ENCODE measurements around the gene NDUFB11.

Gene NDUFB11

GRCh38 chrX:47144626-47145394 is at the start of gene NDUFB11, which contains the start of gene RBM10:
NDUFB11 (minus strand) TSS chrX:47144702; CDS start chrX:47144679, 23 bp downstream.
RBM10 (plus strand) TSS chrX:47145221; CDS start chrX:47147482, 2,261 bp downstream.
- DNase-seq = peak; percentile 75

GRCh38 chrX:47193475-47194193 is 49.1 kb upstream of the NDUFB11 start, which contains the start of gene UBA1:
UBA1 (plus strand) TSS chrX:47193829; CDS start chrX:47198803, 4,974 bp downstream.
- peak; percentile 67 for DNase-seq

- DNase-seq = no peak
These were observed 47.4 kb upstream of the NDUFB11 start for GRCh38 chrX:47191806-47192401.

- DNase-seq = no peak
These were observed 46.8 kb upstream of the NDUFB11 start for GRCh38 chrX:47191331-47191730.

GRCh38 chrX:47190445-47191269 is 46.2 kb upstream of the NDUFB11 start:
- DNase-seq = peak; percentile 54

GRCh38 chrX:47189906-47190305 is 45.4 kb upstream of the NDUFB11 start:
- DNase-seq = no peak

- DNase-seq = no peak
These were observed 42.7 kb upstream of the NDUFB11 start for GRCh38 chrX:47187106-47187677.

- DNase-seq = no peak
These were observed 41.7 kb upstream of the NDUFB11 start for GRCh38 chrX:47186096-47186740.

GRCh38 chrX:47185241-47185640 is 40.7 kb upstream of the NDUFB11 start:
- no peak for DNase-seq

- DNase-seq = no peak
These were observed 40.0 kb upstream of the NDUFB11 start for GRCh38 chrX:47184486-47184885.

GRCh38 chrX:47182106-47182700 is 37.7 kb upstream of the NDUFB11 start:
- DNase-seq = no peak

- DNase-seq = no peak
These were observed 36.8 kb upstream of the NDUFB11 start for GRCh38 chrX:47181301-47181700.

GRCh38 chrX:47180346-47180745 is 35.8 kb upstream of the NDUFB11 start:
- DNase-seq = no peak

GRCh38 chrX:47179928-47180255 is 35.4 kb upstream of the NDUFB11 start:
- no peak for DNase-seq

- no peak for DNase-seq
These were observed 34.9 kb upstream of the NDUFB11 start for GRCh38 chrX:47179221-47179927.

- DNase-seq = no peak
These were observed 33.8 kb upstream of the NDUFB11 start for GRCh38 chrX:47178337-47178736.

- DNase-seq = no peak
These were observed 32.6 kb upstream of the NDUFB11 start for GRCh38 chrX:47177079-47177478.

GRCh38 chrX:47176101-47176740 is 31.7 kb upstream of the NDUFB11 start:
- no peak for DNase-seq

- no peak for DNase-seq
These were observed 31.1 kb upstream of the NDUFB11 start for GRCh38 chrX:47175588-47175980.

GRCh38 chrX:47174846-47175587 is 30.5 kb upstream of the NDUFB11 start:
- DNase-seq = no peak

All from NCI-H2029 treated with DMSO at 0.1 percent for 48 hours (cell line).